DND-41 (cell line): ENCODE results near the gene SLC7A11.

ENCODE experiments used
- CTCF ChIP-seq: IDR thresholded peaks from 2 replicates; pipeline ENCODE4 v1.5.1; 2012; ENCODE audit warnings: borderline replicate concordance, low read length, moderate library complexity, mild to moderate bottlenecking; ENCODE audit not compliant: poor library complexity, severe bottlenecking; ENCODE audit errors: extremely low read depth
- EZH2 ChIP-seq: IDR thresholded peaks from 3 replicates; pipeline ENCODE4 v1.6.1; 2012; ENCODE audit warnings: borderline replicate concordance, low read depth, mild to moderate bottlenecking, moderate library complexity, low read length, inconsistent platforms; ENCODE audit not compliant: severe bottlenecking

- TF ChIP-seq CTCF (no peak), EZH2 (no peak)
Measured at GRCh38 chr4:138266948-138267347, 24.8 kb upstream of the SLC7A11 start.
